DOHH2 (cell line): Measurements from ENCODE around the gene FGFBP3.

Source experiments
- EZH2phosphoT487 ChIP-seq: fragments of 200-600 bp; sonication (generic); IDR thresholded peaks from 2 replicates; pipeline ENCODE4 v1.6.1; 2017; ENCODE audit warnings: borderline replicate concordance, mild to moderate bottlenecking, antibody characterized with exemption, low read length, moderate library complexity, mixed read lengths
- TF ChIP-seq, protein P1 (sequence below): fragments of 200-600 bp; sonication (generic); IDR thresholded peaks from one replicate; pipeline ENCODE4 v1.5.1; 2014; ENCODE audit warnings: antibody characterized with exemption, mild to moderate bottlenecking, low read depth, low read length; ENCODE audit not compliant: poor library complexity, severe bottlenecking

DNA sequence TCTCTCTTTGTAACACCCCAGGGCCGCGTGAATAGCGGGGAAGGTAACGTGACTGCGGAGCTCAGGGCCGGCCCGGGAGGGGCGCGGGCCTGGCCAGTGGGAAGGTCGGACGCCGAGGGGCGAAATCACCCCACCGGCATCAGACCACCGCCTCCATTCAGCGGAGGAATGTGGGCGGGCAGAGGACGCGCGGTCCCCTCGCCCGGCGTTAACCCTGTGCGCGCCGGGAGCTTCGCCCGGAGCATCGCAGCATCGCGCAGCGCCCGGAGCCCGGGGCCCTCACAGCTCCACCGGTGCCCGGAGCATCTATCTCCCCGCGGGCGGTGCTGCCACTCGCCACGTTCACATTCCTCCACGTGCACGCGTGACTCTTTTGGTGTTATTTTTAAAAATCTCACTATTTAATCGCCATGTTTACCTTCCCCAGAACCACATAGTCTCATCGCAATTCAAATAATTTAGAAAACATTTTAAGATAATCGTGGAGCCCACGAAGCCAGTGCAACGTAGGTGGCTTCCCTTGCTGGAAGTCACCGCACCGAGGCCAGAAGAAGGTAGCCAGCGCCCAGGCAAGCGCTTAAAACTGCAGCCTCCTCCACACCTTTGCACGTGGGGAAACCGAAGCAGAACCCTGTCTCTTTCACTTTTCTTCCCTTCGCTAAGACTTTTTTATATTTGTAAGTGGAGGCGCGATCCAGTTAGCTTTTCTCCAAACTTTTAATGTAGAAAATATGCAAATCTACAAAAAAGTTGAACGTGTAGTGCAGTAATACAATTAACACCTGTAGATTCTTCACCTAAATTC is 21.8 kb downstream of the FGFBP3 start:
- TF ChIP-seq, protein P1, sequence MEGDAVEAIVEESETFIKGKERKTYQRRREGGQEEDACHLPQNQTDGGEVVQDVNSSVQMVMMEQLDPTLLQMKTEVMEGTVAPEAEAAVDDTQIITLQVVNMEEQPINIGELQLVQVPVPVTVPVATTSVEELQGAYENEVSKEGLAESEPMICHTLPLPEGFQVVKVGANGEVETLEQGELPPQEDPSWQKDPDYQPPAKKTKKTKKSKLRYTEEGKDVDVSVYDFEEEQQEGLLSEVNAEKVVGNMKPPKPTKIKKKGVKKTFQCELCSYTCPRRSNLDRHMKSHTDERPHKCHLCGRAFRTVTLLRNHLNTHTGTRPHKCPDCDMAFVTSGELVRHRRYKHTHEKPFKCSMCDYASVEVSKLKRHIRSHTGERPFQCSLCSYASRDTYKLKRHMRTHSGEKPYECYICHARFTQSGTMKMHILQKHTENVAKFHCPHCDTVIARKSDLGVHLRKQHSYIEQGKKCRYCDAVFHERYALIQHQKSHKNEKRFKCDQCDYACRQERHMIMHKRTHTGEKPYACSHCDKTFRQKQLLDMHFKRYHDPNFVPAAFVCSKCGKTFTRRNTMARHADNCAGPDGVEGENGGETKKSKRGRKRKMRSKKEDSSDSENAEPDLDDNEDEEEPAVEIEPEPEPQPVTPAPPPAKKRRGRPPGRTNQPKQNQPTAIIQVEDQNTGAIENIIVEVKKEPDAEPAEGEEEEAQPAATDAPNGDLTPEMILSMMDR: no peak
- peak; percentile 65; the same call in 1 of the 2 replicates for TF ChIP-seq EZH2phosphoT487
